GM18858 (cell line): ENCODE data around the gene SLC12A7.
"Not testable (repeated sequence)": the region's sequence is repeated elsewhere in the genome, so short reads cannot be mapped to it uniquely, and the experiment has no call there.

ENCODE experiments used
- ATAC-seq: cut with Tn5 transposase; IDR thresholded peaks from one replicate; pipeline ENCODE4 v1.9.1; 2021; ENCODE audit not compliant: unreplicated experiment

Gene SLC12A7

DNA sequence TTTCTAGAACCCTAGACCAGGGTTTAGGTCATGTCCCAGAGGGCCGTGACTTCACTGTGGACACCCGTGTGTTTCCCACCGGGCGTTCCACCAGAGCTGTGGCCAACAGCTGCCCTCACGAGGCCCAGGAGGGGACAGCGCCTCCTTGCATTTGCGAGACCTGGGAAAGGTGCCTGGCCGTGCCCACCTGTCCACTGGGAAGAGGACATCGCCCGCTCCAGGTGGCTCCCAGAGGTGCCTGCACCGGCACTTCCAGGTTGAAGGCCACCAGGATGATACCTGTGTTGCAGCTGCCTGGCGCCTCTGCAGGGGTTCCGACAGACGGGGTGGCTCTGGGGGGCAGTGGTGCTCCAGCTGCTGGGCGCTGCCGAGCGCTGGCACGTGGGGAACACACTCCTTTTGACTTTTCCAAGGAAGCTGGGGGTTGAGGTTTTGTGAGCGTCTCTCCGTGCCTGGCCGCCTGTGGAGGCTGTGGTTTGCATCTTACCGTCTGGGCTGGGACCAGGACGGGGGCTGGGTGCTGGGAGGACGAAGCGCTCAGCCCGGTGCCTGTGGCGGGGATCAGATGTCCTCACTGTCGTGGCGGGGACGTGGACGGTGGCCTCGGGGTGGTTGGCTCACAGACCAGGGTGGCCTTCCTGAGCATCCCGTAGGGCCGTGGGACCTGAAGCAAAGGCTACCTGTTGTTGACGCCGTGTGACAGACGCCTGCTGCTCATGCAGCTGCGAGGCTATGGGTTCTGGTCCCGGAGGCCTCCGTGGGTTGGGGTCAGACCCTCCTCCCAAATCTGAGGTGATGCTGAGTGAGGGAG is 84.0 kb downstream of the SLC12A7 start:
- ATAC-seq = no peak

DNA sequence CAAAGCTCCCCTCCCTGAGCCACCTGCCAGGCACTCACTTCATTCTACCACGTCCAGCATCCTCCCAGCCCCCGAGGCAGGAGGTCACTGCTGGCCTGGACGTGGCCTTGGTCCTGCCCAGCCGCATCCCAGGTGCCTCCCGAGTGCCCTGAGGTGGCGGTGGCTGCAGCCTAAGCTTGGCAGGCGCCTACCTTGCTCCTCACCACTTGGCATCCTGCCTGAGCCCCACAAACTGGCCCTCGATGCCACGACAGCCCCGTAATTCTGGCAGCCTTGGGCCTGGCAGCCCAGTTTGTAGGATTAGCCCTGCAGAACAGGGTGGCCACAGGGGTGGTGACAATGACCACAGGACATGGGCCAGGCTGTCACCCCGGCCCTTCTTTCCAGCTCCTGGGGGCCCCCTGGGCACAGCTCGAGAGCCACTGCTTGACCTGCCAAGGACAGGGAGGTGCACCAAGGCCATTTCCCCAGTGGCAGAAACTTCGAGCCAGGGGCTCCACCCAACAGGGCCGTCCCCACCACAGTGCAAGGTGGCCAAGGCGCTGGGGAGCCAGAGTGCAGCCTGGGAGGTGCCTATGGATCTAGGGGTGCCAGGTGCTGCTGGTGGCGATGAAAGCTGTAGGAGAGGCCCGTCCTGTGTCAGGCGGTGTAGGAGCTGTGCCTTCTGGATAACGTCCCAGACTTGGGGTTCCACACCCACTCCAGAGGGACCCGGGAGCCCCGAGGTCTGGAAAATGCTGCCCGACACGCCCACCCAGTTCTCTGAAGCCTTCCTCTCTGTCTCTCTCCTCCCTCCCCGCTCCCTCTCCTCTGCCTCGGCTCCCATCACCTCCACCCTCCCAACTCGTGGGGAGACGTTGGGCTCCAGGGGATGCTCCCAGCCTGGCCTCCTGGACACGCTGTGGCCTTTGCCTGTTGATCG is 84.9 kb downstream of the SLC12A7 start:
- no peak for ATAC-seq

DNA sequence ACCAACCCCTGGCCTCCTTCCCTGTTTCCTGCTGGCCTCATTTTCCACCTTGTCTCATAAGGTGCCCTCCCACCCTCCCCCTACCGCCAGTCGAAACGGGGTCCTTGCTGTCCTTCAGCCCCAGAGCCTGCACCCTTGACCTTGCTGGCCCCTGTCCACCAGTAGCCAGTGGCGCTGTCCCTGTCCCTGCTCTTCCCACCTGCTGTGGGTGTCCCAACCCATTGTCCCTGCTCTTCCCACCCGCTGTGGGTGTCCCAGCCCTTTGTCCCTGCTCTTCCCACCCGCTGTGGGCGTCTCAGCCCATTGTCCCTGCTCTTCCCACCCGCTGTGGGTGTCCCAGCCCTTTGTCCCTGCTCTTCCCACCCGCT is 89.9 kb downstream of the SLC12A7 start:
- not testable (repeated sequence) for ATAC-seq

DNA sequence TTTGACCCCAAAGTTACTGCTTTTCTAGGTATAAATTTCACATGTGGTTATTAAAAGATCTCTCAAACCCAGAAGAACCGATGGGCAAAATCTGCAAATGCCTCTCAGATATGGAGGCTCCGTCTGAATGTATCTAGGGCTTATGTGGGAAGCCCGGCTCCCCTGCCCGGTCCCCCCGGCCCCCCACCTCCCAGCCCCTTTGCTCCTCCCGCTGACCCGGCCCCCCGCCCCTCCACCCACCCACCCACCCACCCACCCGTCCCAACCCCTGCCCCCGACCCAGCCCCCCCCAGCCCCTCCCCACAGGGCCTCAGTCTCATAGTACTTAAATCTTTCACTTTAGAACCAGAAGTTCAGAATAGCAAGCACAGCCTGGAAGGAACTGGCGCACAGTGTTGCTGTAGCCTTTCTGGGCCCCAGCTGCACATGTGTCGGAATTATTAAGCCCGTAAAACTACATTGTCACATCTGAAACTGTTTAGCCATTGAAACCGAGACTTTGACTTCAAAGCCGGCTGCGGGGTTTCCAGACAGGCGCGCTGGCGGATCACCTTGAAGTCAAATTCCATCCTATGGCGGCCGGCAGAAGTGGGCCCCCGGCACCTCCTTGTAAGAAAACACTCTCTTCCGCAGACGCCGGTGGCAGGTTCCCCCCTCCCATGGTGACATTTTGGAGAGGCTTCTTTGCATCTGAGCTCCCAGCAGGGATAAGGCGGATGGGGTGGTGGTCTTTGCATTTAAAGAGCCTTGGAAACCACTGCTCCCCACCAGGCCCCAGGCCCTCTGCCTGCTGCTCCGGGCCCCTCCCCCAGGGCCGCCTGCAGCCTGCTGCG is 90.5 kb downstream of the SLC12A7 start:
- ATAC-seq = no peak

DNA sequence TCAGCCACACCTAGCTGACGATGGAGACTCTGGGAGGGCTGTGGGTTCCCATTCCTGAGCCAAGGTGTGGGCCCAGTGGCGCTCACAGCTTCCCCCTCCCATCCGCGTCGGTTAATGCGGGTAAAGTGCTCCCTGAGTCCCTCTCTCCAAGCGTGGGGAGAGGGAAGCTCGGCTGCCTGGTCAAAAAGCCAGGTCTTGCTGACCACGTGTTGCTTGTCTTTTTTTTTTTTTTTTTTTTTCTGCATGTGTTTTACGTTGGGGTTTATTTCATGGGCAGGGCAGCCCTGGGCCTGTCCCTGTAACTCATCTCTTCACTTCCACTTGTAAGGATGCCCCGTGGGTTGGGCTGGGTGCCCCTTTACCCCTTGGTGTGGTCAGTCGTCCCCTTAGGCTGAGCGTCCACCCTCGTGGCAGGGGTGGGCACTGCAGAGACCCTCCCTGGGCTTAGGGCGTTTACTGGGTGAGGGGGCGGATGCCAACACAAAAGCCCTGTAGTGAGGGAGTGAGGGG is 91.4 kb downstream of the SLC12A7 start:
- ATAC-seq = no peak

DNA sequence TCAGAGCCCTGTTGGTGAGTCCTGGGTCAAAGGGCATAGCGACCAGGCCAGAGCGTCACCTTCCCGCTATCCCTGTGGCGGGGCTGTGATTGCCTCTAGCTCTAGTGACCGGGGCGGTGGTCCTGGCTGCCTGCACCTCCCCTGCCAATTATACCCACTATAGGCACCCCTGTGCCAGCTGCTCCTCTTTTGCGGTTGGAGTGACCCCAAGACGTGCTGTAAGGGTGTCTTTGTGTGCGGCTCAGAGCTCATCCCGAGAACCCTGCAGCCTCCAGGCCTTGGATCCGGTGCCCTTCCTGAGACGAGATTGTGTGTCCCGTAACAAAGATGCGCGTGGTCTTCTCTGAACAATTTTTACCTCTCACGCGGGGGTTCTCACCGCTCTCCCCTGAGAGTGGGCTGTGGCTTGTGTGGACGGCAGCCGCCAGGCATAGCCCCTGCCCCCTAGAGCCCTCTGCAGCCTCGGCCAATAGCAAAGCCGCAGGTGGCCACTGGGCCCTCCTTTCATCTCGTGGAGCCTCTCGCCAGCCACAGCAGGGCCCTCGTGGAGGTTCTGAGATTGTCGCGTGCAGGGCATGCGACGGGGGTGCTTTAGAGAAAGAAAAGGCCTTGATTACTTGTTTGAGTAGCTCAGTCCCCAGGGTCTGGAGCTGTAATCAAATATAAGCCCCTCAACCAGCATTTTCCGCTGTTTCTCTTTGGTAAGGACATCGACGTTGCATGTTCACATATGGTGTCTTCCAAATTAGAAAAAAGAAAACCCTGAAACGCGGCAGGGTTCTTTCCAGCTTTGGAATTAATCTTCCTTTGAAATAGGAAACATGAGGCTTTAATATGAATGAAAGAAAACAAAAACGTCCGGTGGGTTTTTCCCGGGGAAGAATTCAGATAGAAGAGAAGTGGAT is 92.6 kb downstream of the SLC12A7 start:
- no peak for ATAC-seq

DNA sequence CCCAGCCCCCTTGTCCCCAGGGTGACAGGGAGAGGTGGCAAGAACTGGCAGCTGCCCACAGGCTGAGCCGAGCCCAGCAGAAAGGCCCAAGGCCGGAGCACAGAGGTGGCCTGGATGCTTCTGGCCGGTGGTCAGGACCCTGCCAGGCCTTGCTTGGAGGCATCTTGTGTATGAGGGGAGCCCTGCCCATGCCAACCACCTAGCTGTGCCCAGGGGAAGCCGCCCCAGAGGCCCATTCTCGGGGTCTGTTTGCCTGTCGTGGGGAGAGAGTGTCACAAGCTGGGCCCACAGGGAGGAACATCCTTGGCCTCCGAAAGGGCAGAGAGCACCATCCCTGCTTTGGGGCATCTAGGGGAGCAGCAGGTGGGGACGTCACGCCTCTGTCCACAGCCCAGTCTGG is 93.3 kb downstream of the SLC12A7 start:
- ATAC-seq = no peak

DNA sequence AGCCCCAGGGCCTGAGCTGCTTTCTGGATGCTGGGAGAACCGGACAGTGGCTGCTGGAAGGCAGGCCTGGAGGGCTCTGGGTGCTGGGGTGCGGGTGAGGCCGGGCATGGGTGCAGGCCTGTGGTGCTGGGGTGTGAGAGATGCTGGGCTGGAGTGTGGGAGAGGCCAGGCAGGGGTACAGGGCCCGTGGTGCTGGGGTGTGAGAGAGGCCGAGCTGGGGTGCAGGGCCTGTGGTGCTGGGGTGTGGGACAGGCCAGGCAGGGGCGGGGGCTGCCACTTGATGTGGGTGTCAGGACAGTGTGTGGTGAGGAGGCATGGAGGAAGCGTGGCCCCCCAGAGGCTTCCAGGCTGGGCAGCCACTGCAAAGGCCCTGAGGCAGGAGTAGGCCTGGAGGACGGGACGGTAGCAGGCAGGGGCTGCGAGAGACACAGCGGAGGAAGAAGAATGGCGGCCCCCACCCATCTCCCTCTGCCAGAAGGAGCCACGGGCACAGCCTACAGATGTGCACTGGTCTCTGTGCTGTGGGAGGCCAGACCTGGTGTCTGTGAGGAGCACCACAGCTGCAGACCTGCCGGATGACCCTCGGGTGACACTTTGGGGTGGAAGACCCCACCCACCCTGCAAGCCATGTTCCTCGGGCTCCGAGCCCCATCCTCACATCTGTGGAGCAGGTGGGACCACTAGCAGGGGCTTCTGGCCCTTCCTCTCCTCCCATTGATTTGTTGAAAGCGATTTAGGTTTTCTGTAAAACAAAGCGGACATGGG is 94.0 kb downstream of the SLC12A7 start:
- no peak for ATAC-seq

DNA sequence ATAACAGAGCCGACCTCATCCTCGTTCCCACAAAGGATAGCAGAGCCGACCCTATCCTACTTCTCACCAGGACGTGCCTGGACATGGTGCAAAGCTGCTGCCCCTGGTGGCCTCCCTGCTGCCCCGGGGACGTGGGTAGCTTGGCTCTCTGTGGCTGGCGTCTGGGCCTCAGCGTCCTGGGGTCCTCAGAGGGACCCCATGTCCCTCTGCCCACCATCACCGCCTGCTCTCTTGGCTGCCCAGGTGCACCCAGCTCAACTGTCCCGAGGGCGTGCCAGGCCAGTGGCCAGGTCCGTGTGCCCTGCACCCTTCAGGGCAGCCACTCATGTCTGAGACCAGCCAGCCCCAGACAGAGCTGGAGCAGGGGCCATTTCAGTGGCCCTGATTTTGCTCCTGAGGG is 94.8 kb downstream of the SLC12A7 start:
- ATAC-seq = no peak

DNA sequence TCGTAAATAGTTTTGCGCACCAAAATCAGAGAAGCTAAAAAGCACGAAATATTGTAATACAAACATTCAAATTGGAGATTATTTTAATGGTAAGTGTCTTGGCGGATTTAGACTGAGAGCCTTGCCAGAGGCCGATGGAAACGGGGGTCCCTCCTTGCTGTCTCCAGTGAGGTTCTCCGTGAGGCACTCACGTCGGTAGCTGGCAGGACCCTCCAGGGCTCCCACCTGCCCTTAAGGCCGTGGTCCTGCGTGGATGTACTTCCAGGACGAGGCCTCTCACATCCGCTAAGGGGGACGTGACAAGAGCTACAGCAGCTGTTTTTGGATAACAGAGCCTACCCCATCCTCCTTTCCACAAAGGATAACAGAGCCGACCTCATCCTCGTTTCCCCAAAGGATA is 95.4 kb downstream of the SLC12A7 start:
- ATAC-seq = no peak

DNA sequence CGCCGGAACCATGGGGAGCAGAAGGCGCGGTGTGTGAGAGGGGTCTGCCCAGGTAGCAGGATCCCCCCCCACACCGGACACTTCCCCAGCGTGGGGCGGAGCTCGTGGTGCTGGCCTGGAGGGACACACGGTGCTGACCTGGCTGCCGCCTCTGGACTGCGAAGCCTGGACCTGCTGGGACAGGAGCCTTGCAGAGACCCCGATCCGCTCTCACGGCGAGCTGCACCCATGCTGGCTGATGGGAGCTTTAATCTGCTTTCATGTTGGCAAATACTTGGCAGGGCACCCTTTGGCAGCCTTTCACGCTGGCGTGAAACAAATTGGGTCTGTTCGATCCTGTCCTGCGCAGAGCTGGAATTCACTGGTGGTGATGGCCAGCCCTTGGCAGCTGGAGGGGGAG is 95.8 kb downstream of the SLC12A7 start:
- no peak for ATAC-seq

DNA sequence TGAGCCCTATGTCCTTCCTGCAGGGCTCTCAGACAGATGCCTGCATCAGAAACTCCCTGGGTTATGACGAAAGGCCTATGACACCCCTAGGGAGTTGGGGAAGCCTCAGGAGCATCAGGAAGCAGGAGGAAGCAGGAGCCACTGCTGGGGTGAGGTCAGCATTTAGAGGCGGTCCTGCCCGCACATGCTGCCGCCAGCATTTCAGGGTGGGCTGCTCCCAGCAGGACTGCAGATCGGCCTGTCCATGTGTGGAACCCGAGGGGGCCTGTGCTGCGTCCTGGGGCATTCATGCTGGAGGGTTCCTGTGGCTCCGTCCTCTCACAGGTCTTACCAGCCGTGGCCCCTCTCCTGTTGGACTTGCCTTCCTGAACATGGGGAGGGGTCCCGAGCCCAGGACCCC is 96.4 kb downstream of the SLC12A7 start:
- no peak for ATAC-seq

DNA sequence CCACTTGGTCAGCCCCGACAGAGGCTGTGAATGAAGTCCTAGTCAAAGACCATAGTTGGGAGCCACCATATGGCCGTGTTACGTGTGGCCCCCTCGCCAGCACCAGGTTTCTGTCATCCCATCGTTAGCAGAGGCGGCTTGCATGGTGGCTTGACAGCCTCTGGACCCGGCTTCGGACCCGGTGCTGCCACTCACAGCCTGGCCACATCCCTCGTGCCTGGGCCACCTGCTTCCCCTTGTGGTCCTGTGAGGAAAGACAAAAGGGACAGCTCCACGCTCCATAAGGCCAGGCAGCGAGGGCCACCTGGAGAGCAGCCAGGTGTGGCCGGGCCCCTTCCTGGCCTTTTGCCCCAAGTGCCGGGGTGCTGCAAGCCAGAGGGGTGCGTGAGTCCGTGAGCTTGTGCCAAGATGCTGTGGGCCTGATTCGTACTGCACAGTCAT is 97.1 kb downstream of the SLC12A7 start:
- no peak for ATAC-seq

DNA sequence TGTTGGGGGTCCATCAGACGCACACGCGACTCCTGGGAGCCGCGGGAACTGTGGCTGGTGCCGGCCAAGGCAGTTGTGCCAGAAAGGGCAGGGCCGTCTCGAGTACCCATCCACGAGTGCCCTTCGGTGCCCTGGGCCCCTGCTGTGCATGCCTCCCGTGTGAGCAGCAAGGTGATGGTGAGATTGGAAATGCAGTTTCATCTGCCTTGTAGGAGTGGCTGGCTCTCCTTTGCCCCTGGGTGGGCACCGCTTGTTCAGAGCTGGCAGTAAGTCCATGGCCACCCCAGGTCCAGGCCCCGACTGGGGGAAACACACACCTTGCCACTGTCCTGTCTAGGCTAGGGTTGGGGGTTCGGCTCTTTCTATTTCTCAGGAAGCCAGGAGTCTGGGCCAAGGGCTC is 97.5 kb downstream of the SLC12A7 start:
- no peak for ATAC-seq

DNA sequence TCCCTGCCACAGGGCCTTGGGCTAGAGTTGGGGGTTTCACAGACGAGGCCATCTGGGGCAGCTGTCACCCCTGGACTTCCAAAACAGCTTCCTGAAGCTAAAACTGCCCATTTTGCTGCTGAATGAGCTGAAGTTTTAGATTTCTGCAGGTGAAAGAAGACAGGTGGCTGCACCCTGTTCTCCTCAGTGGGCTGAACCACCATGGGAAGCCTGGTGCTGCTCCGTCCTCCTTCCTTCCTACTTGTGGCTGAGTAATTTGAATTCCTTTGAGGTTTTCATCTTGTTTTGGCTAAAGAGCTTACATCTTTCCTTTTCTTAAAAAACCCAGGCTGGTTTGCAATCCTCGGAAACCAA is 97.9 kb downstream of the SLC12A7 start:
- no peak for ATAC-seq

DNA sequence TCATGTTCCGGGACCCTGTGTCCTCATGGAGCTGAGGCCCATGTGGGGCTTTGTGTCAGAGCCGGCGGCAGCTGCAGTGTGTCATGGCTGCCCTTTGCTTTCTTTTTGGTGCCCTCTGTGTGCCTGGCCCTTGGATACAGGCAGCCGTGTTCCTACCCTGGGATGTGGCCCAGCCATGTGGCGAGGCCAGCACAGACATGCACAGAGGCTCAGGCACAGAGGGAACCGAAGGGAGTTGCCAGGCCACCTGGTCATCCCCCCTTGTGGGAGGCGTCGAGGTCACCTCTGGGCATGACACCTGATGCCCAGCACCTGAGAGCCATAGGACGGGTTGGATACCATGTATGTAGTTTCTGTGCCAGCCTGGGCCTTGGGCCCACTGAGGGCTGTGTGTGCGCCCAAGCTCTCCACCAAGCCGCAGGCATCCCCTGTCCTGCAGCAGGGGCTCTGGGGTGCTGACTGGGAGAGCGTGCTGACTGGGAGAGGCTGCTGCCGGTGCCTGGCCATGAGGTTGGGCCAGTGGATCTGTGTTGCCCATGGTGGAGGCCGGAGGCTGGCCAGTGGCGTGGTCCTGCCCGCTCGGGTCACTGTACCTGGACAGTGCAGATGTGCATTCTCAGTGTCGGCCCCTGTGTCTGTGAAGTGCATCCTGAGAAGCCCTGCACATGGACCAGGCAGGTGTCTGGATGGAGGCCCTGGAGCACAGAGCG is 98.5 kb downstream of the SLC12A7 start:
- no peak for ATAC-seq

DNA sequence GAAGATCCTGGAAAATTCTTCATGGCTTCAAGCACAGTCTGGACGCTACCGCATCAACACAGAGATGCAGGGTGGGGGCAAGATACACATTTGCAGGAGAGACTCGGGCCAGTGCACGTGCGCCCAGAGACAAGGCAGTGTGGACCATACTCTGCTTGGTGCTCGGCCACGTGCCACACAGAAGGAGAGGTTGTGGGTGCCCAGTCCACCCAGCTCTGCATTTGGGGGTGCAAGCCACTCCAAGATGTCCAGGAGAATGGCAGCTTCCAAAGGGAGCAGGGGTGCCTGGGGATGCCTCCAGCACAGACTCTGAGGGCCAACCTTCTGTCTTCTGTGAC is 99.0 kb downstream of the SLC12A7 start:
- ATAC-seq = no peak

DNA sequence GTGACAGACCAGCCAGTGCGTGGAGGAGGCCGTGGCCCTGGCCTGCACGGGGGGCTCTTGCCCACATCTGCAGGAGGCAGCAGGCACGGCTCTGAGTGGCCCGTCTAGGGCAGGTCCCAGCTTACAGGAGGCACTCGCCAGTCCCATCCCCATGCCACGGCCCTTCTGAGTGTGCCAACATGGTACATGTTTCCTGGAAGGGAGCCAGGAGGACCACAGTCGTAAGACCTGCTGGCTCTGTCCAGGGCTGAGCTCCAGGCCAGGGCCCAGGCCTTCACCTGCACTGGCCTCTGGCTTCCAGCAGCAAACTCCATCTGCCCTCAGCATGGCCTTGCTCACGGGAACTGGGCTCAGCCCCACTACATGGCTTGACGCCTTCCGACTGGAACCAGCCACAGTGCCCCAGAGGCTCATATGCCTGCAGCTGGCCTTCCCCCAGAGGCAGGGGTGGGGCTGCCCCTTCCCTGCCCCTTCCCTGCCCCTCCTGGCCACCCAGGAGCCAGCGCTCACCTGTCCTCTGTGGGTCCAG is 99.5 kb downstream of the SLC12A7 start:
- ATAC-seq = no peak
